Lower leg skin (tissue), 3 donors: ENCODE data around the gene CCNB3.

Source experiments
- POLR2A ChIP-seq, 2 donors: fragments of 450-650 bp; IDR thresholded peaks; one replicate each; pipeline ENCODE4 v1.6.1; 2016 to 2017; ENCODE audit warnings: antibody characterized with exemption in 2 of 2, mild to moderate bottlenecking in 1 of 2, moderate library complexity in 1 of 2
- TF ChIP-seq, protein P1 (sequence below), 3 donors: fragments of 450-650 bp; IDR thresholded peaks; one replicate each; pipeline ENCODE4 v1.5.1; 2016; ENCODE audit warnings: antibody characterized with exemption in 3 of 3, mild to moderate bottlenecking in 3 of 3, moderate library complexity in 2 of 3

DNA sequence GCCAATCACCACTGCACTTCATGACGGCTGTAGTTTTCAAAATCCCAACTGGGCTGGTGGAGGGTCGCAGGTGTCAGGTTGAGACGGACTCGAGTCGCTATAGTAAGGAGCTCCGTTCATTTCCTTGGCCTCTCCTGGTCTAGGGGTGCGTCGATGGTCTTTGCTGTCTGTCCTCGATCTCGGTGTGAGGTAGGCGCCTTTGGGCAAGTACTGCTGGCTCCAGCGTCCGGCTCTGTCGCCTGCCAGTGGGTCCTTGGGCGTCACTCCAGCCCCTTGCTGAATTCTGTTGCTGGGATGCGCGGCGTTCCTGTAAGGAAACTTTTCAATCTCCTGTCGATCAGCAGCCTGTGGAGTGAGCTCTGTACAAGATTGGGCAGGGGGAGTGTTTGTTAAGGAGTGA is 76.7 kb downstream of the CCNB3 start:
- TF ChIP-seq, protein P1, sequence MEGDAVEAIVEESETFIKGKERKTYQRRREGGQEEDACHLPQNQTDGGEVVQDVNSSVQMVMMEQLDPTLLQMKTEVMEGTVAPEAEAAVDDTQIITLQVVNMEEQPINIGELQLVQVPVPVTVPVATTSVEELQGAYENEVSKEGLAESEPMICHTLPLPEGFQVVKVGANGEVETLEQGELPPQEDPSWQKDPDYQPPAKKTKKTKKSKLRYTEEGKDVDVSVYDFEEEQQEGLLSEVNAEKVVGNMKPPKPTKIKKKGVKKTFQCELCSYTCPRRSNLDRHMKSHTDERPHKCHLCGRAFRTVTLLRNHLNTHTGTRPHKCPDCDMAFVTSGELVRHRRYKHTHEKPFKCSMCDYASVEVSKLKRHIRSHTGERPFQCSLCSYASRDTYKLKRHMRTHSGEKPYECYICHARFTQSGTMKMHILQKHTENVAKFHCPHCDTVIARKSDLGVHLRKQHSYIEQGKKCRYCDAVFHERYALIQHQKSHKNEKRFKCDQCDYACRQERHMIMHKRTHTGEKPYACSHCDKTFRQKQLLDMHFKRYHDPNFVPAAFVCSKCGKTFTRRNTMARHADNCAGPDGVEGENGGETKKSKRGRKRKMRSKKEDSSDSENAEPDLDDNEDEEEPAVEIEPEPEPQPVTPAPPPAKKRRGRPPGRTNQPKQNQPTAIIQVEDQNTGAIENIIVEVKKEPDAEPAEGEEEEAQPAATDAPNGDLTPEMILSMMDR (IDR thresholded peaks at IDR 0.05), result no peak
- no peak for TF ChIP-seq POLR2A (IDR thresholded peaks at IDR 0.05)
